Measurements from ENCODE around the gene ZNF37A.

DNA sequence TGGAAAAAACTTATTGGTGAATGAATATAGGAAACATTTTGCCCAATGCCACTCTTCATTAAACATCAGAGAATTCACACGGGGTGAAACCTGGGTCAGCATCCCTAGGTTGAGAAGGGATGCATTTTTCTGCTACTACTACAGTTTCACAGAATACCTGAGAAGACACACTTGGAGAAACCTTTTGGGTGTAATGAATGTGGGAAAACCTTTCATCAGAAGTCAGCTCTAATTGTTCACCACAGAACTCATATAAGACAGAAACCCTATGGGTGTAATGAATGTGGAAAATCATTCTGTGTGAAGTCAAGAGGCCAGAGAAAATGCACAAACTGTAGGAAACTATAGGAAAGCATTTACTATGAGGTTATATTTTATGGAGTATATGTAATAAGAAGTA lies 24.9 kb downstream of the ZNF37A start:
- no peak for TF ChIP-seq CTCF (IDR thresholded peaks at IDR 0.05)
- no peak for TF ChIP-seq POLR2AphosphoS5 (IDR thresholded peaks at IDR 0.05)

Data from sigmoid colon (tissue), 4 donors.